ENCODE data around the gene LDLRAD2. TPM values are rescaled to one million over a fixed set of nuclear protein-coding genes. Genes with fewer than 3 reads are reported as not detected.
"Not testable (repeated sequence)": the region's sequence is repeated elsewhere in the genome, so short reads cannot be mapped to it uniquely, and the experiment has no call there.

LDLRAD2 gene
- total RNA-seq, 4 donors from 2014 or later, result not detected

GRCh38 chr1:21783679-21784603 is 28.1 kb upstream of the LDLRAD2 start:
- H3K27ac ChIP-seq, result peak overlapping the region; percentile 97 to 100 (median 98)
- ATAC-seq, result no peak
- in situ Hi-C loops (cut with MboI; ENCODE audit: low sequenced_read_pairs in 4 of 4) (no loop called here), intact Hi-C loops (cut with DNase I; ENCODE audit: low total_unique reads) (loop anchor here (1.0 to 10.0 kb wide), 6 partner anchors 153 to 1512 kb away; partner anchors contain the start of genes CDC42 and HSPG2)
- TF ChIP-seq POLR2A (IDR thresholded peaks at IDR 0.05), result no peak
- TF ChIP-seq, protein P1, sequence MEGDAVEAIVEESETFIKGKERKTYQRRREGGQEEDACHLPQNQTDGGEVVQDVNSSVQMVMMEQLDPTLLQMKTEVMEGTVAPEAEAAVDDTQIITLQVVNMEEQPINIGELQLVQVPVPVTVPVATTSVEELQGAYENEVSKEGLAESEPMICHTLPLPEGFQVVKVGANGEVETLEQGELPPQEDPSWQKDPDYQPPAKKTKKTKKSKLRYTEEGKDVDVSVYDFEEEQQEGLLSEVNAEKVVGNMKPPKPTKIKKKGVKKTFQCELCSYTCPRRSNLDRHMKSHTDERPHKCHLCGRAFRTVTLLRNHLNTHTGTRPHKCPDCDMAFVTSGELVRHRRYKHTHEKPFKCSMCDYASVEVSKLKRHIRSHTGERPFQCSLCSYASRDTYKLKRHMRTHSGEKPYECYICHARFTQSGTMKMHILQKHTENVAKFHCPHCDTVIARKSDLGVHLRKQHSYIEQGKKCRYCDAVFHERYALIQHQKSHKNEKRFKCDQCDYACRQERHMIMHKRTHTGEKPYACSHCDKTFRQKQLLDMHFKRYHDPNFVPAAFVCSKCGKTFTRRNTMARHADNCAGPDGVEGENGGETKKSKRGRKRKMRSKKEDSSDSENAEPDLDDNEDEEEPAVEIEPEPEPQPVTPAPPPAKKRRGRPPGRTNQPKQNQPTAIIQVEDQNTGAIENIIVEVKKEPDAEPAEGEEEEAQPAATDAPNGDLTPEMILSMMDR (IDR thresholded peaks at IDR 0.05 in 4 of 5, conservative IDR thresholded peaks at IDR 0.05 in 1 of 5), result no peak
- H3K9me3 ChIP-seq, result no peaks in the 10 kb centered on the region
- H3K4me1 ChIP-seq, result peaks cover 9 to 19% of the 10 kb centered on the region in 2 donors
- H3K4me3 ChIP-seq, result peak overlapping the region; percentile 89 to 95 (median 92)
- H3K27me3 ChIP-seq, result no peaks in the 10 kb centered on the region
- H3K36me3 ChIP-seq, result no peaks in the 10 kb centered on the region
- no peak for DNase-seq

- H3K36me3 ChIP-seq; DNase-seq; H3K27ac ChIP-seq; H3K4me3 ChIP-seq; H3K27me3 ChIP-seq; in situ Hi-C loops (cut with MboI; ENCODE audit: low sequenced_read_pairs in 4 of 4); ATAC-seq; H3K9me3 ChIP-seq: not testable (repeated sequence)
- H3K4me1 ChIP-seq, result peaks cover 9 to 14% of the 10 kb centered on the region in 2 donors
- intact Hi-C loops (cut with DNase I; ENCODE audit: low total_unique reads), result loop anchor here (10.0 kb wide), 1 partner anchor 1239 kb away; no protein-coding TSS in a partner anchor
Observed at GRCh38 chr1:21785764-21786163, 26.3 kb upstream of the LDLRAD2 start.

GRCh38 chr1:21786640-21787039 is 25.4 kb upstream of the LDLRAD2 start:
- Histone ChIP-seq H3K9me3 (no peaks in the 10 kb centered on the region), H3K4me3 (no peak overlapping the region), H3K36me3 (no peaks in the 10 kb centered on the region), H3K27ac (no peak overlapping the region), H3K4me1 (peaks cover 3 to 5% of the 10 kb centered on the region in 2 donors), H3K27me3 (no peaks in the 10 kb centered on the region)
- DNase-seq (no peak), ATAC-seq (no peak)
- TF ChIP-seq POLR2A (IDR thresholded peaks at IDR 0.05), result no peak
- TF ChIP-seq, protein P1 (IDR thresholded peaks at IDR 0.05 in 4 of 5, conservative IDR thresholded peaks at IDR 0.05 in 1 of 5), result no peak
- intact Hi-C loops (cut with DNase I; ENCODE audit: low total_unique reads), result loop anchor here (10.0 kb wide), 1 partner anchor 1238 kb away; no protein-coding TSS in a partner anchor
- in situ Hi-C loops (cut with MboI; ENCODE audit: low sequenced_read_pairs in 4 of 4), result no loop called here

GRCh38 chr1:21793104-21793503 is 19.0 kb upstream of the LDLRAD2 start:
- Histone ChIP-seq H3K27me3 (no peaks in the 10 kb centered on the region), H3K36me3 (no peaks in the 10 kb centered on the region), H3K27ac (no peak overlapping the region), H3K4me1 (no peaks in the 10 kb centered on the region), H3K4me3 (no peak overlapping the region), H3K9me3 (no peaks in the 10 kb centered on the region)
- in situ Hi-C loops (cut with MboI; ENCODE audit: low sequenced_read_pairs in 4 of 4) (no loop called here), intact Hi-C loops (cut with DNase I; ENCODE audit: low total_unique reads) (no loop called here)
- DNase-seq (no peak), ATAC-seq (no peak)
- TF ChIP-seq POLR2A (IDR thresholded peaks at IDR 0.05), result no peak
- TF ChIP-seq, protein P1 (IDR thresholded peaks at IDR 0.05 in 4 of 5, conservative IDR thresholded peaks at IDR 0.05 in 1 of 5), result no peak

- no peak for TF ChIP-seq POLR2A (IDR thresholded peaks at IDR 0.05)
- TF ChIP-seq, protein P1 (IDR thresholded peaks at IDR 0.05 in 4 of 5, conservative IDR thresholded peaks at IDR 0.05 in 1 of 5), result no peak
- in situ Hi-C loops (cut with MboI; ENCODE audit: low sequenced_read_pairs in 4 of 4) (no loop called here), intact Hi-C loops (cut with DNase I; ENCODE audit: low total_unique reads) (no loop called here)
- Histone ChIP-seq H3K27me3 (no peaks in the 10 kb centered on the region), H3K27ac (no peak overlapping the region), H3K36me3 (no peaks in the 10 kb centered on the region), H3K9me3 (no peaks in the 10 kb centered on the region), H3K4me1 (no peaks in the 10 kb centered on the region), H3K4me3 (no peak overlapping the region)
- DNase-seq, result no peak
- ATAC-seq, result no peak
Observed at GRCh38 chr1:21794656-21795055, 17.4 kb upstream of the LDLRAD2 start.

Measured in gastrocnemius medialis (tissue), 4 donors.